GM19099 (cell line): ENCODE measurements around the gene MARCHF9.

Experiments
- POLR2A ChIP-seq: IDR thresholded peaks from 3 replicates; pipeline ENCODE4 v1.6.1; 2011; ENCODE audit warnings: low read depth; ENCODE audit not compliant: insufficient read length; ENCODE audit errors: extremely low read depth

MARCHF9 gene, protein sequence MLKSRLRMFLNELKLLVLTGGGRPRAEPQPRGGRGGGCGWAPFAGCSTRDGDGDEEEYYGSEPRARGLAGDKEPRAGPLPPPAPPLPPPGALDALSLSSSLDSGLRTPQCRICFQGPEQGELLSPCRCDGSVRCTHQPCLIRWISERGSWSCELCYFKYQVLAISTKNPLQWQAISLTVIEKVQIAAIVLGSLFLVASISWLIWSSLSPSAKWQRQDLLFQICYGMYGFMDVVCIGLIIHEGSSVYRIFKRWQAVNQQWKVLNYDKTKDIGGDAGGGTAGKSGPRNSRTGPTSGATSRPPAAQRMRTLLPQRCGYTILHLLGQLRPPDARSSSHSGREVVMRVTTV

DNA sequence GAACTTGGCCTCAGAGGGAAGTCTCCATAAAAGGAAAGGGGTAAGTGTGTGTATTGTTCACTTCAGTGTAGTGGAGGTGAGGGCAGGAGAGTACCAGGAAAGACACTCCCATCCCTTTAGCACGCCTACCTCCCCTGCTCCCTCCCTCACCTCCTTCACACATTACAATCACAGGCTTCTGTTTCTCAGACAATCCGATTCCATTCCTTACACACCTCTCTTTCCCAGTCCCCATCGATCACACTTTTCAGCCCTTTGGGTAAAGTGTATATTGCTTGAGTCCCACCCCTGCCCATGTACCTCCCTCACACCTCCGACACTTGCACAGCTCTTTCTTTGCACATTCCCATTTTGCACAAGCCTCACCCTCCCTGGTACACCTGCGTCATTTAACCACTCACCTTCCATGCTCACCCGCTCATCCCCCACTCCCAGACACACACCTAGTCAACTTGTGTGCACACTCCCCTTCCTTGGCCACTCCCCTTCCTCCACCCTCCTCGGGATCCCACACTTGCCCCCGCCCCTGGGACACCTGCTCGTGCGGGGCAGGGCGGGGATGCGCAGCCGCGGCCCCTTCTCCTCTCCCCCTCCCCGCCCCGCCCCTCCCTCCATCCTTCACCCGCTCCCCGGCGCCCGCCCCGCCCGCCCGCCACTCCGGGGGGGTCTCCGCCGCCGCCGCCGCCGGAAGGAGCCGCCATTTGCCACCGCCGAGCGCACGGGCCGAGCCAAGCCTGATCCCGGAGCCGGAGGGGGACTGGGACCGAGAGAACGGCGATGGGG lies at the start of gene MARCHF9:
Gene MARCHF9, plus strand, starts transcription at position 693 of the 783 bp plus-strand sequence. CDS start 426 bp downstream, outside the sequence.
- TF ChIP-seq POLR2A: no peak

DNA sequence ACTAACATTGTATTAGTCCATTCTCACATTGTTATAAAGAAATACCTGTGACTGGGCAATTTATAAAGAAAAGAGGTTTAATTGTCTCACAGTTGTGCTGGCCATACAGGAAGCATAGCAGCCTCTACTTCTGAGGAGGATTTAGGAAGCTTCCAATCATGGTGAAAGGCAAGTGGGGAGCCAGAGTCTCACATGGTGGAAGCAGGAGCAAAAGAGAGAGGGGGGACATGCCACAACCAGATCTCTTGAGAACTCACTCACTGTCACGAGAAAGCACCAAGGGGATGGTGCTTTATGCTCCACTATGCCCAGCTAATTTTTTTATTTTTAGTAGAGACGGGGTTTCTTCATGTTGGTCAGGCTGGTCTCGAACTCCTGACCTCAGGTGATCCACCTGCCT lies 47.7 kb upstream of the MARCHF9 start:
- no peak for TF ChIP-seq POLR2A

DNA sequence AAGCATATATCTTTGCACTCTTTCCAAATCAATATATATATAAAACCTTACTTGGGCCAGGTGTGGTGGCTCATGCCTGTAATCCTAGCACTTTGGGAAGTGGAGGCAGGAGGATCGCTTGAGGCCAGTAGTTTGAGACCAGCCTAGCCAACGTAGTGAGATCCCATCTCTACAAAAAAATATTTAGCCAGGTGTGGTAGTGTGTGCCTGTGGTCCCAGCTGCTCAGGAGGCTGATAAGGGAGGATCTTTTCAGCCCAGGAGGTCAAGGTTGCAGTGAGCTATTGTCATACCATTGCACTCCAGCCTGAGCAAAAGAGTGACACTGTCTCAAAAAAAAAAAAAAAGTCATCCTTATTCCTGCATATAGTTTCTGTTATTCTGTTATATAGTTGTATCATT lies 46.6 kb upstream of the MARCHF9 start:
- TF ChIP-seq POLR2A: no peak

- TF ChIP-seq POLR2A: no peak
These were observed 42.2 kb upstream of the MARCHF9 start for GRCh38 chr12:57712701-57713100.

GRCh38 chr12:57713209-57713608 lies 41.7 kb upstream of the MARCHF9 start:
- TF ChIP-seq POLR2A: no peak

GRCh38 chr12:57715786-57716185 lies 39.1 kb upstream of the MARCHF9 start:
- TF ChIP-seq POLR2A: no peak

GRCh38 chr12:57716305-57716704 lies 38.6 kb upstream of the MARCHF9 start:
- TF ChIP-seq POLR2A: no peak

DNA sequence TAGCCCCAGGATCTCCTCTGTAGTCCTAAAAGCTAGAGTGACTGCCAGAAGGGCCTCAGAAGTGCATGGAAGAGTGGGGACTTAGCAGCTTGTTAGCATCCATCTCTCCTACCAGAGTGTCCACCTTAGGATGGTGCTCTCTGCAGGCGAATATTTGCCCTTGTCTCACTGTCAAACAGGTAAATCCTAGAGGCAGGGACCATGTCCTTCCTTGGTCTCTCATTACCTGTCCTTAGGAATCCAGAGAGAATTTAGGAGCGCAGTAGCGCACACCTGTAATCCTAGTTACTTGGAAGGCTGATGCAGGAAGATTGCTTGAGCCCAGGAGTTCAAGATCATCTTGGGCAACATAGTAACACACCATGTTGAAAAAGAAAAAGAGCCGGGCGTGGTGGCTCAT lies 37.8 kb upstream of the MARCHF9 start:
- no peak for TF ChIP-seq POLR2A

DNA sequence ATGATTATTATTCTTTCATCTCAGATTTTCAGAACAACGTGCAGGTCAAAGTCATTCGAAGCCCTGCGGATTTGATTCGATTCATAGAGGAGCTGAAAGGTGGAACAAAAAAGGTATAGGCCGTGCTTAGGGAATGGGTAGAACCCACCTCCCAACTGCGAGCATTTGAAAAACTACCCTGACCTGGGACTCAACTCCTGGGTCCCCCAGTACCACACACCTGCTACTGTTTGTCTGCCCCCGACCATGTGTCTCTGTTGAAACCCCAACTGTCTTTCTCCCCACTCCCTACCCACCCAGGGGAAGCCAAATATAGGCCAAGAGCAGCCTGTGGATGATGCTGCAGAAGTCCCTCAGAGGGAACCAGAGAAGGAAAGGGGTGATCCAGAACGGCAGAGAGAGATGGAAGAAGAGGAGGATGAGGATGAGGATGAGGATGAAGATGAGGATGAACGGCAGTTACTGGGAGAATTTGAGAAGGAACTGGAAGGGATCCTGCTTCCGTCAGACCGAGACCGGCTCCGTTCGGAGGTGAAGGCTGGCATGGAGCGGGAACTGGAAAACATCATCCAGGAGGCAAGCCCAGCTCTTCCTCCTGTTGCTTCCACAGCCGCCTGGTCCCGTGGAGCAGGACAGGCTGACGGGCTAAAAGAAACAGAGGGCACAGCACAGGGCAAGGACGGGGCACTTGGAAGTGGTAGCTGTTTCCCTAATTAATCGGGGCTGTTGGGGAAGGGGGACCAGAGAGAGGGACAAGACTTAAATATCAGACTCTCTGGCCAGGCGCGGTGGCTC lies 36.9 kb upstream of the MARCHF9 start:
- no peak for TF ChIP-seq POLR2A

DNA sequence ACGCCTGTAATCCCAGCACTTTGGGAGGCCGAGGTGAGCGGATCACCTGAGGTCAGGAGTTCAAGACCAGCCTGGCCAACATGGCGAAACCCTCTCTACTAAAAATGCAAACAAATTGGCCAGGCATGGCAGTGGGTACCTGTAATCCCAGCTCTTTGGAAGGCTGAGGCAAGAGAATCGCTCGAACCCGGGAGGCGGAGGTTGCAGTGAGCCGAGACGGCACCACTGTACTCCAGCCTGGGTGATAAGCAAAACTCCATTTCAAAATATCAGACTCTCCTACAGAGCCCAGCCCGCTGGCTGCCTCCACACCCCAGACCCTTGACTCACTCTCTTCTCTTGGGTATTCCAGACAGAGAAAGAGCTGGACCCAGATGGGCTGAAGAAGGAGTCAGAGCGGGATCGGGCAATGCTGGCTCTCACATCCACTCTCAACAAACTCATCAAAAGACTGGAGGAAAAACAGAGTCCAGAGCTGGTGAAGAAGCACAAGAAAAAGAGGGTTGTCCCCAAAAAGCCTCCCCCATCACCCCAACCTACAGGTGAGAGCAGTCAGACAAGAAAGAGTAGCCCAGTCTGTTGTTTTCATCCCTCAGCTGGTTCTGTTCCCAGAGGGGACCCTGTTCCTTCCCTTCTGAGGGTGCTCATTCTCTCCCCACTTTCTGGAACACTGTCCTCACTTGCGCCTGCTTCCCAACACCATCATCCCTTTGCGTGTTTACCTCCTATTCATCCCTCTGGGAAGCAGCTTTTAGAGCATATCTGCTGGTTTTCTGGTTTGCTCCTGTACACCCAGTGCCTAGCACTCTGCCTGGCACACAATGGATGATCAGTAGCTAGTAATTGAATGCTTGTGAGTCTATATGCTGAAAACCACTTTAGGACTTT lies 36.0 kb upstream of the MARCHF9 start:
- no peak for TF ChIP-seq POLR2A

GRCh38 chr12:57719777-57720605 lies 34.9 kb upstream of the MARCHF9 start:
- no peak for TF ChIP-seq POLR2A

- no peak for TF ChIP-seq POLR2A
These were observed 34.0 kb upstream of the MARCHF9 start for GRCh38 chr12:57720606-57721595.
